GM18498 (cell line): ENCODE measurements around the gene MPV17L2.
A peak's percentile ranks its signal among the peaks of the same experiment; 100 is the strongest.

Source experiments
- ATAC-seq: cut with Tn5 transposase; IDR thresholded peaks from one replicate; pipeline ENCODE4 v1.9.1; 2021; ENCODE audit warnings: mild to moderate bottlenecking, moderate library complexity; ENCODE audit not compliant: unreplicated experiment

Gene MPV17L2

GRCh38 chr19:18160493-18160970 is 32.5 kb upstream of the MPV17L2 start:
- ATAC-seq: no peak

GRCh38 chr19:18160971-18161635 is 31.9 kb upstream of the MPV17L2 start:
- peak; percentile 78 for ATAC-seq

- ATAC-seq: peak; percentile 13
Measured at GRCh38 chr19:18161636-18162002, 31.4 kb upstream of the MPV17L2 start.

GRCh38 chr19:18164072-18164471 is 28.9 kb upstream of the MPV17L2 start:
- ATAC-seq: no peak

- ATAC-seq: no peak
Measured at GRCh38 chr19:18165794-18166544, 27.0 kb upstream of the MPV17L2 start.

- ATAC-seq: no peak
Measured at GRCh38 chr19:18167011-18167410, 26.0 kb upstream of the MPV17L2 start.

GRCh38 chr19:18167975-18168645 is 24.9 kb upstream of the MPV17L2 start:
- no peak for ATAC-seq

- ATAC-seq: no peak
Measured at GRCh38 chr19:18168673-18169381, 24.2 kb upstream of the MPV17L2 start.

GRCh38 chr19:18170714-18171255 is 22.2 kb upstream of the MPV17L2 start:
- ATAC-seq: no peak

GRCh38 chr19:18171605-18172327 is 21.3 kb upstream of the MPV17L2 start:
- no peak for ATAC-seq

- no peak for ATAC-seq
Measured at GRCh38 chr19:18172331-18173053, 20.5 kb upstream of the MPV17L2 start.

GRCh38 chr19:18173054-18173571 is 19.9 kb upstream of the MPV17L2 start:
- ATAC-seq: peak; percentile 8

GRCh38 chr19:18173572-18174288 is 19.3 kb upstream of the MPV17L2 start, which contains the start of gene IFI30:
Gene IFI30, plus strand, starts transcription at chr19:18173813. Its CDS starts 29 bp downstream, at chr19:18173842.
- peak; percentile 59 for ATAC-seq

GRCh38 chr19:18174983-18175382 is 18.0 kb upstream of the MPV17L2 start:
- ATAC-seq: no peak

GRCh38 chr19:18176367-18177310 is 16.4 kb upstream of the MPV17L2 start:
- ATAC-seq: no peak

GRCh38 chr19:18179957-18180356 is 13.1 kb upstream of the MPV17L2 start:
- ATAC-seq: no peak

- ATAC-seq: no peak
Measured at GRCh38 chr19:18183529-18183928, 9.5 kb upstream of the MPV17L2 start.
